GM12873 (cell line): ENCODE measurements around the gene ARHGEF26.

ENCODE experiments used
- TF ChIP-seq, protein P1 (sequence below): IDR thresholded peaks from 2 replicates; pipeline ENCODE4 v1.5.1; 2012; ENCODE audit warnings: low read depth, mild to moderate bottlenecking, moderate library complexity, low read length, control low read depth; ENCODE audit not compliant: insufficient read depth; ENCODE audit errors: missing control alignments

Gene ARHGEF26

DNA sequence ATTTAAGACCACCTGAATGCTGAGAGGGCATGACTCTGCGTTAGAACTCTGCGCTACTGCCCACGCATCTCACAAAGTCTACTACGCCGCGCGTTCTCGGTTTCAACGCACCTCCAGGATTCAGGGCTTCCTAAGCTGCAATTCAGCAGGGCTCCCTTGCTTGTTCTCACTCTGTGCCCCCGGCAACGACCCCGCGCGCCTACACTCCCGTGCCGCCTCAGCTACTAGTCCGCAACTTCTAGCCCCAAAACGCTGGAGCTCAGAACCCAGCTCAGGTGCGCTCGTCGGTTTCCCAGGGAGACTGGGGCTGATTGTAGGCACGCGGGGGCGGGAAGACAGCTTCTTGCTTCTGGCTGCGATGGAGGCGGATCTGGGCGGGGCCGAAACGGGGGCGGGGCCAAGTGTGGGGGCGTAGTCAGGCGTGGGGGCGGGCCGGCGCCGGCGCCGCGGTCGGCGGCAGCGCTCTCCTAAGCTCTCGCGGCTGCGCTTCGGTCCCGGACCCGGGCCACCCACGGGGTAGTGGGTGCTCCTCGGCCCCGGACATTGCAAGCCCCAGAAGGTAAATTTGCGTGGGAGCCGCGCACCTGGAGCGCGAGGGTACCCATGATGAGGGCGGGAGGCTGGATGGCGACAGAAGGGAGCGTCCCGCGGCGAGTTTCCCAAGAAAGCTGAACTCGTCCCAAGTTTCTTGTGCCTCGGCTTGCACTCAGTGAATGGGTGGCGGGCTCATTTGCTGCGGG lies at the start of gene ARHGEF26:
Gene ARHGEF26 (plus strand): TSS at position 430 of the 740 bp plus-strand sequence. CDS start 603 bp downstream, outside the sequence.
- TF ChIP-seq, protein P1, sequence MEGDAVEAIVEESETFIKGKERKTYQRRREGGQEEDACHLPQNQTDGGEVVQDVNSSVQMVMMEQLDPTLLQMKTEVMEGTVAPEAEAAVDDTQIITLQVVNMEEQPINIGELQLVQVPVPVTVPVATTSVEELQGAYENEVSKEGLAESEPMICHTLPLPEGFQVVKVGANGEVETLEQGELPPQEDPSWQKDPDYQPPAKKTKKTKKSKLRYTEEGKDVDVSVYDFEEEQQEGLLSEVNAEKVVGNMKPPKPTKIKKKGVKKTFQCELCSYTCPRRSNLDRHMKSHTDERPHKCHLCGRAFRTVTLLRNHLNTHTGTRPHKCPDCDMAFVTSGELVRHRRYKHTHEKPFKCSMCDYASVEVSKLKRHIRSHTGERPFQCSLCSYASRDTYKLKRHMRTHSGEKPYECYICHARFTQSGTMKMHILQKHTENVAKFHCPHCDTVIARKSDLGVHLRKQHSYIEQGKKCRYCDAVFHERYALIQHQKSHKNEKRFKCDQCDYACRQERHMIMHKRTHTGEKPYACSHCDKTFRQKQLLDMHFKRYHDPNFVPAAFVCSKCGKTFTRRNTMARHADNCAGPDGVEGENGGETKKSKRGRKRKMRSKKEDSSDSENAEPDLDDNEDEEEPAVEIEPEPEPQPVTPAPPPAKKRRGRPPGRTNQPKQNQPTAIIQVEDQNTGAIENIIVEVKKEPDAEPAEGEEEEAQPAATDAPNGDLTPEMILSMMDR = no peak

DNA sequence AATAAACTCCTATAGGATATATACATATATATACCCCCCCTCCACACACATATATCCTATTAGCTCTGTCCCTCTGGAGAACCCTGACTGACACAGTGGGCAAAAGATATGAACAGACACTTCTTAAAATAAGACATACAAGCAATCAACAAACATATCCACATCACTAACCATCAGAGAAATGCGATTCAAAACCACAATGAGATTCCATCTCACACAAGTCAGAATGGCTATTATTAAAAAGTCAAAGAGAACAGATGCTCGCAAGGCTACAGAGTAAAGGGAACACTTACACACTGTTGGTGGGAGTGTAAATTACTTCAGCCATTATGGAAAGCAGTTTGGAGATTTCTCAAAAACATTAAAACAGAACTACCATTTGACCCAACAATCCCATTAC lies 46.2 kb upstream of the ARHGEF26 start:
- TF ChIP-seq, protein P1 = no peak

GRCh38 chr3:154078672-154079071 lies 42.5 kb upstream of the ARHGEF26 start:
- TF ChIP-seq, protein P1 = no peak

DNA sequence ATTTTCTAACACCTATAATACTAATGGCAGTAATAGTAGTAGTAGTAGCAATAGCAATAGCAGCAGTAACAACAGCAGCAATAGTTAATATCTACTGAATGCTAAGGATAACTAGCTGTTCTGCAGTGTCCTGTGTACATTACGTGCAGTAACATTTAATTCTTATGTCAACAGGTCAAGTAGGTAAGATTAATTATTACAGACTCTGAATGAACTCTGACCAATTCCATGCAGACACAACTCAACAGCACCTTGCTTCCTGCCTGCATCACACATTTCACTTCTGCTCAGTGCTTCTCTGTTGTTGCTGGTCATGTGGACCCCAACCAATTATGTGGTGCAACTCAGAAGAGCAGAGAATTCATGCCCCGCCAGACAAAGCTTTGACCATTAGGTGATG lies 39.9 kb upstream of the ARHGEF26 start:
- TF ChIP-seq, protein P1 = no peak

DNA sequence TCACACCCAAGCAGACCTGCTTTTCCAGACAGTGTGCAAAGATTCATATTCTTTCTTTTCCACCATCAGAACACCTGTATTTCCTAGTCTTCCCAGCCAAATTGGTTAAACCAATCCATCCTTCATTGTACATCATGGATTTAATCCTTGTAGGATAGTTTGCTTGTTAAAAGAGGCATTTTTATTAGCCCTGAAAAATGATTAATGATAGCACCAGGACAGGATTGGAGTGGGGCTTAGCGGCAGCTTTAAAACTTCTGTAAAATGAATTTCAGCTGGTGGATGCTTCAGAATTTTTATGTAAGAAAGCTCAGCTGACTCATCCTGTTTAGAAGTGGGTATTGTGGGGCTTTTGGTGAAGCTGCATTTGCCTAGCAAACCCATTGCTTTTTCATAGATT lies 36.1 kb upstream of the ARHGEF26 start:
- TF ChIP-seq, protein P1 = no peak

DNA sequence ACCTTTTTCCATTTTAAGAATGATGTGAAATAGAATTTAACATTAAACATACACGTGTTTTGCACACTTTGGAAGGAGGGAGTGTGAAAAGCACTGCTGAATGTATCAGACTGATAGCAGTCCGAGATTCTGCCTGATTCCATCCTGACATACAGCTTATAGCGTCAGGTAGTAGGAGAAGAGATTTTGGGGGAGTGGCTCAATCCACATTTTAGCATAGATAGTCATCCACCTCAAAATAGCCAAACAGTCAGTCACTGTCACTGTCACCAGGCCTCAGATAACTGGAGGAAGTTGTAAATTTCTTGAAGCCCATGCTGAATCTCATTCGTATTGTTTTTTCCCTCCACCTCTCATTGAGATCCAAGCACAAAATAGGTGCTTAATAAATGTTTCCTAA lies 35.4 kb upstream of the ARHGEF26 start:
- TF ChIP-seq, protein P1 = no peak

GRCh38 chr3:154086286-154086685 lies 34.9 kb upstream of the ARHGEF26 start:
- TF ChIP-seq, protein P1 = no peak
